Urinary bladder (tissue), 4 donors: ENCODE measurements around the gene TET2. TPM values are rescaled to one million over a fixed set of nuclear protein-coding genes. Genes with fewer than 3 reads are reported as not detected.

Experiments
- DNase-seq: peaks from one replicate; pipeline ENCODE4 v3.0.0-alpha.2; 2015; ENCODE audit errors: extremely low spot score
- H3K27ac ChIP-seq: one replicate; pipeline ENCODE4 v1.5.1; 2013; ENCODE audit warnings: low read depth, mild to moderate bottlenecking, moderate library complexity
- H3K36me3 ChIP-seq: one replicate; pipeline ENCODE4 v1.6.1; 2013; ENCODE audit warnings: mild to moderate bottlenecking, moderate library complexity; ENCODE audit not compliant: insufficient read depth
- H3K4me1 ChIP-seq: one replicate; pipeline ENCODE4 v1.6.1; 2013; ENCODE audit warnings: mild to moderate bottlenecking, moderate library complexity; ENCODE audit not compliant: insufficient read depth
- H3K4me3 ChIP-seq: one replicate; pipeline ENCODE4 v1.5.1; 2013; ENCODE audit warnings: low read depth, low read length
- WGBS: extraction: QIAGEN DNeasy Blood & Tissue Kit; methylation state at CpG from one replicate; pipeline ENCODE4 v1.1.7; 2013; 5-methylcytosine and 5-hydroxymethylcytosine counted together
- polyA plus RNA-seq: library from polyadenylated mRNA; stranded (reverse); fragments of 200-250 nt; gene quantifications from one replicate; pipeline ENCODE4 v1.2.3, GENCODE V29; 2013
- total RNA-seq: library from RNA; depleted of rRNA; stranded (reverse); fragments of >200 nt; gene quantifications from one replicate; pipeline ENCODE4 v1.2.3, GENCODE V29; 2014
- donor health status: healthy with polysubstance abuse.
- donor health status: healthy.

The TET2 gene
- total and polyA plus RNA-seq, 2 donors, result 4.4 to 50.2 TPM

DNA sequence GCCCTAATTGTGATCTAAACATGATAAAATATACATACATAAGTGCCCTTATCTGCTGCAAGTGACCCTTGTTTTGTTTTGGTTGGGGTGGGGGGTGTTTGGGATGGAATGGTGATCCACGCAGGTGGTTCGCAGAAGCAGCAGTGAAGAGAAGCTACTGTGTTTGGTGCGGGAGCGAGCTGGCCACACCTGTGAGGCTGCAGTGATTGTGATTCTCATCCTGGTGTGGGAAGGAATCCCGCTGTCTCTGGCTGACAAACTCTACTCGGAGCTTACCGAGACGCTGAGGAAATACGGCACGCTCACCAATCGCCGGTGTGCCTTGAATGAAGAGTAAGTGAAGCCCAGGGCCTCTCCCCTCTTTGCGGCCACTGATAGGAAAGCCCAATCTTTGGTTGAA, 96.8 kb downstream of the TET2 start:
- no peak overlapping the region for H3K4me3 ChIP-seq
- WGBS, result 95% methylated on average over 13 of the region's 13 CpGs

GRCh38 chr4:105246712-105247111, 100.0 kb downstream of the TET2 start:
- Histone ChIP-seq H3K36me3 (peaks cover 2% of the 10 kb centered on the region), H3K4me1 (no peaks in the 10 kb centered on the region), H3K27ac (no peak overlapping the region), H3K4me3 (no peak overlapping the region)
- peak; percentile 37 for DNase-seq
- WGBS, result 48% methylated on average over 1 of the region's 1 CpG

More for the DNA sequence above, 96.8 kb downstream of the TET2 start:
- DNase-seq, result no peak
- no peak overlapping the region for H3K27ac ChIP-seq
- H3K4me1 ChIP-seq, result no peaks in the 10 kb centered on the region
- peaks cover 2% of the 10 kb centered on the region for H3K36me3 ChIP-seq

GRCh38 chr4:105248613-105249012, 101.9 kb downstream of the TET2 start:
- H3K4me1 ChIP-seq, result no peaks in the 10 kb centered on the region
- WGBS, result 49% methylated on average over 1 of the region's 1 CpG
- no peak for DNase-seq
- no peak overlapping the region for H3K27ac ChIP-seq
- peaks cover 2% of the 10 kb centered on the region for H3K36me3 ChIP-seq
- no peak overlapping the region for H3K4me3 ChIP-seq

- H3K4me3 ChIP-seq, result no peak overlapping the region
- H3K36me3 ChIP-seq, result peaks cover 3% of the 10 kb centered on the region
- WGBS, result 90% methylated on average over 1 of the region's 1 CpG
- no peak overlapping the region for H3K27ac ChIP-seq
- no peak for DNase-seq
- H3K4me1 ChIP-seq, result no peaks in the 10 kb centered on the region
These were observed 111.3 kb downstream of the TET2 start for GRCh38 chr4:105257817-105258495.

- H3K4me3 ChIP-seq, result no peak overlapping the region
- no peaks in the 10 kb centered on the region for H3K36me3 ChIP-seq
- H3K4me1 ChIP-seq, result no peaks in the 10 kb centered on the region
- 99% methylated on average over 2 of the region's 2 CpGs for WGBS
- DNase-seq, result no peak
- no peak overlapping the region for H3K27ac ChIP-seq
These were observed 119.0 kb downstream of the TET2 start for GRCh38 chr4:105265689-105266088.

DNA sequence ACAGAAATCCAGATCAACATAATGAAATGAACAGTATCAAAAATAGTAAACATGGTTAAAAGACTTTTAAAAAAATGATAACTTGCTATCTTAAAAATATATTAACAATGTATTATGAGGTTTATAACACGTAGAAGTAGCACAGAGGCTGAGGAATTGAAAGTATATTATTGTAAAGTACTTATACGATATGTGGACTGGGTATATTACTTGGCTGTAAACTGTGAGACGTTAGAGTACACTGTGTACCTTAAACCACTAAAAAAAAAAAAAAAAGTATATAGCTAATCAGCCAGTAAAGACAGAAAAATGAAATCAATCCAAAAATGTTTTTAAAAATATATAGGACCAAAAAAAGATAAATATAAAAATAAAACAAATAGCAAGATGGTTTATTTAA, 120.6 kb downstream of the TET2 start:
- H3K27ac ChIP-seq, result no peak overlapping the region
- DNase-seq, result no peak
- no peaks in the 10 kb centered on the region for H3K4me1 ChIP-seq
- H3K36me3 ChIP-seq, result no peaks in the 10 kb centered on the region
- no peak overlapping the region for H3K4me3 ChIP-seq
- WGBS, result 93% methylated on average over 3 of the region's 3 CpGs

DNA sequence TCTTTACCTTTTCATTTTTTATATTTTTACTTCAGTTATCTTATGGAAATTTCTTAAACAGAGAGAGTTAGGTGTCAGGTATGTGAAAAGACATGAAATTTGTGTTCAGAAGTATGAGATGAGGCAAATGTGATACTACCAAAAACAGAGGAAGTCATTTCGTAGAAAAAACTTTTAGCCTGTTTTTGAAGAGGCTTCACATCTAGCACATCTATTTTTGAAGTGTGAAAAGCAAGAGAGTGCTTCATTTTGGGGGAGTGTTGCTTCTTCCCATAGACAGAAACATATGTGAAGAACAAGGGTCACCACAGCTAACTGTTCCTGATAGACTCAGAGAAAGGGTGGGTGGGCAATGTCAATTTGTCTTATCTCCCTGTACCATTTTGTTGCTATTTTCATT, 125.3 kb downstream of the TET2 start:
- Histone ChIP-seq H3K36me3 (peaks cover 2% of the 10 kb centered on the region), H3K4me3 (no peak overlapping the region), H3K27ac (no peak overlapping the region), H3K4me1 (no peaks in the 10 kb centered on the region)
- 96% methylated on average over 1 of the region's 1 CpG for WGBS
- DNase-seq, result no peak

- DNase-seq, result no peak
- peaks cover 2% of the 10 kb centered on the region for H3K36me3 ChIP-seq
- H3K27ac ChIP-seq, result no peak overlapping the region
- H3K4me1 ChIP-seq, result no peaks in the 10 kb centered on the region
- WGBS, result 90% methylated on average over 1 of the region's 1 CpG
- no peak overlapping the region for H3K4me3 ChIP-seq
These were observed 126.6 kb downstream of the TET2 start for GRCh38 chr4:105273230-105273629.

DNA sequence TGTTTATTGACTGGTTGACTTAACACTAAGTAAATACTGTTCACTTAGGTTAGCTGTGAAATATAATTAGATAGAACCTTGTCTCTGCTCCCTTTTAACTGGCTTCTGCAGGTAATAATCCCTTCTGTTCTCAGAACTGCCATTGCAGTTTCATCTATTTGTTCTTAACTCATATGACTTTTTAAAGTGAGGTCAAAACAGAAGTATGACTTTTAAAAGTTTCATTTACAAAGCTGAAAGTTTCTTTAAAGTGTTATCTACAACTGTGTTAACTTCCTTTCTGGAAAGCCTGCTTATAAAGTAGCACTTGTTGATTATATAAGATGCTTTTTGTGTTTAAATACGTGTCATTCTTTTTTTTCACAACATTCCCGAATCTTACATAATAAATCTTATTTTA, 127.4 kb downstream of the TET2 start:
- Histone ChIP-seq H3K36me3 (peaks cover 2% of the 10 kb centered on the region), H3K27ac (no peak overlapping the region), H3K4me1 (no peaks in the 10 kb centered on the region), H3K4me3 (no peak overlapping the region)
- DNase-seq, result no peak
- 62% methylated on average over 2 of the region's 2 CpGs for WGBS

DNA sequence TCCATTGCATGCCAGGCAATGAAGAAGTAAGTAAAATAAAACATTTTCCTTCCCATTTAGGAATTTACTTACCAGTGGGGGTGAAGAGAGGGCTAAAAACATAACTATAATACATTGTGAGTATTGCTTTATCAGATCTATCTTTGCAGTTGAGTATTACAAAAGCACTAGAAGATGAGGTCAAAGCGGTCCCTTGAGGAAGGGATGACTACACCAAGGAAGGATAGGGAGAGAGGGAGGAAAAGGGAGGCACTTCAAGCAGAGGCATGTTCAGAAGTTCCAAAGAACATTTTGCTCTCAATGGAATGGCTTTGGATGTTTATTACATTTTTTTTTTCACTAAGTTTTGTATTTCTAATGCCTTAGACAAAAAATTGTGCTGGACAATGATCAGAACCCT, 127.8 kb downstream of the TET2 start:
- peaks cover 2% of the 10 kb centered on the region for H3K36me3 ChIP-seq
- H3K27ac ChIP-seq, result no peak overlapping the region
- 95% methylated on average over 1 of the region's 1 CpG for WGBS

DNA sequence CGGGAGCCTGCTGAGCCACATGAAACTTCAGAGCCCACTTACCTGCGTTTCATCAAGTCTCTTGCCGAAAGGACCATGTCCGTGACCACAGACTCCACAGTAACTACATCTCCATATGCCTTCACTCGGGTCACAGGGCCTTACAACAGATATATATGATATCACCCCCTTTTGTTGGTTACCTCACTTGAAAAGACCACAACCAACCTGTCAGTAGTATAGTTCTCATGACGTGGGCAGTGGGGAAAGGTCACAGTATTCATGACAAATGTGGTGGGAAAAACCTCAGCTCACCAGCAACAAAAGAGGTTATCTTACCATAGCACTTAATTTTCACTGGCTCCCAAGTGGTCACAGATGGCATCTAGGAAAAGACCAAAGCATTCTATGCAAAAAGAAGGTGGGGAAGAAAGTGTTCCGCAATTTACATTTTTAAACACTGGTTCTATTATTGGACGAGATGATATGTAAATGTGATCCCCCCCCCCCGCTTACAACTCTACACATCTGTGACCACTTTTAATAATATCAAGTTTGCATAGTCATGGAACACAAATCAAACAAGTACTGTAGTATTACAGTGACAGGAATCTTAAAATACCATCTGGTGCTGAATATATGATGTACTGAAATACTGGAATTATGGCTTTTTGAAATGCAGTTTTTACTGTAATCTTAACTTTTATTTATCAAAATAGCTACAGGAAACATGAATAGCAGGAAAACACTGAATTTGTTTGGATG, 129.9 kb downstream of the TET2 start:
- DNase-seq, result no peak
- Histone ChIP-seq H3K27ac (no peak overlapping the region), H3K4me3 (no peak overlapping the region), H3K4me1 (no peaks in the 10 kb centered on the region), H3K36me3 (peaks cover 2% of the 10 kb centered on the region)
- 94% methylated on average over 9 of the region's 9 CpGs for WGBS

More for the DNA sequence above, 127.8 kb downstream of the TET2 start:
- no peak for DNase-seq
- H3K4me1 ChIP-seq, result no peaks in the 10 kb centered on the region
- H3K4me3 ChIP-seq, result no peak overlapping the region

- DNase-seq, result no peak
- no peaks in the 10 kb centered on the region for H3K4me1 ChIP-seq
- WGBS, result 86% methylated on average over 1 of the region's 1 CpG
- no peak overlapping the region for H3K27ac ChIP-seq
- H3K4me3 ChIP-seq, result no peak overlapping the region
- H3K36me3 ChIP-seq, result peaks cover under 1% of the 10 kb centered on the region
These were observed 131.0 kb downstream of the TET2 start for GRCh38 chr4:105277702-105278101.

GRCh38 chr4:105279314-105279713, 132.6 kb downstream of the TET2 start:
- no peak for DNase-seq
- H3K4me3 ChIP-seq, result no peak overlapping the region
- H3K36me3 ChIP-seq, result no peaks in the 10 kb centered on the region
- 96% methylated on average over 1 of the region's 1 CpG for WGBS
- H3K27ac ChIP-seq, result no peak overlapping the region
- no peaks in the 10 kb centered on the region for H3K4me1 ChIP-seq

GRCh38 chr4:105280338-105281123, 133.9 kb downstream of the TET2 start:
- no peaks in the 10 kb centered on the region for H3K36me3 ChIP-seq
- no peak overlapping the region for H3K4me3 ChIP-seq
- H3K27ac ChIP-seq, result no peak overlapping the region
- 19% methylated on average over 1 of the region's 1 CpG for WGBS
- no peak for DNase-seq
- H3K4me1 ChIP-seq, result no peaks in the 10 kb centered on the region
